Effector memory CD4-positive, alpha-beta T cell (primary cell): ENCODE data around the gene DDI2.

Source experiments
- DNase-seq, 3 donors: peaks; one replicate each; pipeline ENCODE4 v3.0.0-alpha.2; 2020
- H3K27ac ChIP-seq: 2 replicates; pipeline ENCODE4 v1.7.0; 2013; ENCODE audit warnings: mild to moderate bottlenecking, low read length, moderate library complexity; ENCODE audit not compliant: insufficient read depth, poor library complexity, severe bottlenecking
- H3K27me3 ChIP-seq: replicated peaks from 2 replicates; pipeline ENCODE4 v1.7.0; 2013; ENCODE audit warnings: mild to moderate bottlenecking, low read length; ENCODE audit not compliant: insufficient read depth, control insufficient read depth, poor library complexity, severe bottlenecking
- H3K36me3 ChIP-seq: 2 replicates; pipeline ENCODE4 v1.7.0; 2013; ENCODE audit warnings: mild to moderate bottlenecking, low read length, moderate library complexity; ENCODE audit not compliant: control insufficient read depth, insufficient read depth
- H3K4me1 ChIP-seq: 2 replicates; pipeline ENCODE4 v1.7.0; 2013; ENCODE audit warnings: low read length, mild to moderate bottlenecking; ENCODE audit not compliant: control insufficient read depth, insufficient read depth, poor library complexity, severe bottlenecking
- H3K4me3 ChIP-seq: 2 replicates; pipeline ENCODE4 v1.7.0; 2013; ENCODE audit warnings: low read length, low read depth, mild to moderate bottlenecking; ENCODE audit not compliant: insufficient read depth, poor library complexity, severe bottlenecking
- H3K9me3 ChIP-seq: 2 replicates; pipeline ENCODE4 v1.7.0; 2013; ENCODE audit warnings: mild to moderate bottlenecking, low read length, moderate library complexity; ENCODE audit not compliant: control insufficient read depth

DDI2 gene

DNA sequence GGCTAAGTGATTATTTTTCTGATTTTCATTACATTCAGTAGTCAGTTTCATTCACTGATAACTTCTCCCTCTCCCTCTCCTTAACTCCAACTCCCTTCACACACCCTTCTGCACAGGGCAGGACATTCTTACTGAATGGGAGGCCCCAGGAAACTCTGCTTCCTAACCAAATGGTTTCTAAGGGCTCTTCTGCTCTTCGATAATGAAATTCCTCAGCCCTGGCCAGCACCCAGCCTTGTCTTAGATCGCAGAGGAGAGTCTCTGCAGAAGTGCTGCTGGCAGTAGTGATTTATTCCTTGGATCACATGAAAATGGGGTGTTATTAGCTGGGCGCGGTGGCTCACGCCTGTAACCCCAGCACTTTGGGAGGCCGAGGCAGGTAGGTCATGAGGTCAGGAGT is 83.2 kb downstream of the DDI2 start:
- DNase-seq = no peak
- no peak overlapping the region for H3K4me3 ChIP-seq
- H3K4me1 ChIP-seq = peaks cover 19% of the 10 kb centered on the region
- no peaks in the 10 kb centered on the region for H3K27me3 ChIP-seq
- H3K9me3 ChIP-seq = no peaks in the 10 kb centered on the region
- H3K36me3 ChIP-seq = peaks cover 3% of the 10 kb centered on the region
- H3K27ac ChIP-seq = no peak overlapping the region

DNA sequence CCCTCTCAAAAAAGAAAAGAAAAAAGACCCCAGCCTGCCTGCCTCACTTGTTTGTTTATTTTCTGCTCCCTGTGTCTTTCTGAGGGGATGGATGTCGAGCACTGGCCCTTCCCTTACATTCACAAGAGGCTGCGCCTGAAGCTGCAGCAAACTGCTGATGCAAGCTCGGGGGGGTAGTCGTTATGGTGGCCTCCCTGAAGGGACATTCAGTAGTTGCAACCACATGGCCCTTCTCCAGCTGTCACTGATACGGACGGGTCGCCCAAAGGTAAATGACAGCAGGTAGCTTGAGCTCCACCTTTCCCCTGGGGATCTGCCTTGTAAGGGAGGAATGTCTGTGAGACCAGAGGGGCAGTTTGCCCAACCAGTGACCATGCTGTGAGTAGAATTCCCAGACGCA is 84.5 kb downstream of the DDI2 start:
- Histone ChIP-seq H3K27ac (no peak overlapping the region), H3K4me1 (peaks cover 11% of the 10 kb centered on the region), H3K36me3 (peaks cover 3% of the 10 kb centered on the region), H3K4me3 (no peak overlapping the region), H3K9me3 (no peaks in the 10 kb centered on the region), H3K27me3 (no peaks in the 10 kb centered on the region)
- DNase-seq = no peak

DNA sequence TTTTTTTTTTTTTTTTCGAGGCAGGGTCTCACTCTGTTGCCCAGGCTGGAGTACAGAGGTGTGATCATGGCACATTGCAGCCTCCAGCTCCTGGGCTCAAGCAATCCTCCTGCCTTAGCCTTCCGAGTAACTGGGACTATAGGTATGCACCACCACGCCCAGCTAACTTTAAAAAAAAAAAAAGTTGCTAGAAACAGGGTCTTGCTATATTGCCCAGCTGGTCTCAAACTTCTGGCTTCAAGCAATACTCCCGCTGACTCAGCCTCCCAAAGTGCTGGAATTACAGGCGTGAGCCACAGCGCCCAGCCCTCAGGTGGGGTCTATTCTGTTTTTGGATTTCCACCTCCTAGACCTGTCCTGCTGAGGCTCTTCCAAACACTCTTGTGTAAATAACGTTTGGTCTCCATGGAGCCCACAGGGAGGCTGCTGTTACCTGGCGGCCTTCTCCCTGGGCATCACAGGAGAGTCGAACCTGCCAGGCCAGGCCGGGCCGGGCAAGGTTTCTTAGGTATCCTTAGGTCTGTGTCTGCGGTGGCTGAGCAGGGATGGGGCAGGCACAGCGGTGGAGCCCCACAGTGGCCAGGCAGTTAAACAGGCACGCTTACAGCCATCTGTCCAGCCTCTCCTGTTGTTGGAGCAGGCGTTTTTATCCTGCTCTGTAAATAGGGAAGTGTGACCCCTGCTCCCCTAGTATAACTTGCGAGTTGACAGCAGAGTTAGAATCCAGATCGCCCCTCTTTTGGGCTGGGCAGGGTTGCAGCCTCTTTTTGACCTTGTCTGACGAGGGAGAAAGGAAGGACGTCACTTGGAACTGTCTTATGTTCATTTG is 85.7 kb downstream of the DDI2 start:
- no peaks in the 10 kb centered on the region for H3K9me3 ChIP-seq
- no peak overlapping the region for H3K27ac ChIP-seq
- DNase-seq = no peak
- H3K4me3 ChIP-seq = no peak overlapping the region
- H3K36me3 ChIP-seq = peaks cover 3% of the 10 kb centered on the region
- H3K4me1 ChIP-seq = no peaks in the 10 kb centered on the region
- no peaks in the 10 kb centered on the region for H3K27me3 ChIP-seq

DNA sequence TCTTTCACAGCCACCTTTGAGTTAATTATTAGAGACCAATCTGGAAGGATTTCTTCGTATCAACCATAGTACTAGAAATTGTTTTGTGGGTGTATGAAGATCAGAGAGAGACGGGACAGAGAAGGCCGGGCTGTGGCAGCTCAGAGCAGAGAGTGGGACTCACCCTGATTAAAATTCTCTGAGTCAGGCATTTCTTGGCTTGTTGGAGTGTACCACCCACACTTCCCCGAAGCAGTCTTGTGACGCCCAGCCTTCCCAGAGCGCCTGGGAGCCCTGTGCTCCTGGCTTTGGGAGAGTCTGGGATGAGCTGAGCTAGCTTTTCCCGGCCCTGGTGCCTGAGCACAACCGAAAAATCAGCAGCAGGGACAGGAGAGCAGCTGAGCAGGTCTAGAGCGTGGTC is 86.3 kb downstream of the DDI2 start:
- H3K4me1 ChIP-seq = no peaks in the 10 kb centered on the region
- H3K36me3 ChIP-seq = peaks cover 3% of the 10 kb centered on the region
- no peak for DNase-seq
- no peak overlapping the region for H3K4me3 ChIP-seq
- no peaks in the 10 kb centered on the region for H3K27me3 ChIP-seq
- no peak overlapping the region for H3K27ac ChIP-seq
- no peaks in the 10 kb centered on the region for H3K9me3 ChIP-seq

GRCh38 chr1:15704526-15705183 is 87.4 kb downstream of the DDI2 start:
- peaks cover 3% of the 10 kb centered on the region for H3K36me3 ChIP-seq
- H3K27ac ChIP-seq = no peak overlapping the region
- no peaks in the 10 kb centered on the region for H3K9me3 ChIP-seq
- H3K4me3 ChIP-seq = no peak overlapping the region
- H3K4me1 ChIP-seq = no peaks in the 10 kb centered on the region
- no peaks in the 10 kb centered on the region for H3K27me3 ChIP-seq
- DNase-seq = no peak

- H3K4me3 ChIP-seq = no peak overlapping the region
- no peaks in the 10 kb centered on the region for H3K9me3 ChIP-seq
- no peak for DNase-seq
- no peaks in the 10 kb centered on the region for H3K4me1 ChIP-seq
- no peaks in the 10 kb centered on the region for H3K27me3 ChIP-seq
- peaks cover 3% of the 10 kb centered on the region for H3K36me3 ChIP-seq
- H3K27ac ChIP-seq = no peak overlapping the region
Measured at GRCh38 chr1:15705184-15705566, 87.9 kb downstream of the DDI2 start.

DNA sequence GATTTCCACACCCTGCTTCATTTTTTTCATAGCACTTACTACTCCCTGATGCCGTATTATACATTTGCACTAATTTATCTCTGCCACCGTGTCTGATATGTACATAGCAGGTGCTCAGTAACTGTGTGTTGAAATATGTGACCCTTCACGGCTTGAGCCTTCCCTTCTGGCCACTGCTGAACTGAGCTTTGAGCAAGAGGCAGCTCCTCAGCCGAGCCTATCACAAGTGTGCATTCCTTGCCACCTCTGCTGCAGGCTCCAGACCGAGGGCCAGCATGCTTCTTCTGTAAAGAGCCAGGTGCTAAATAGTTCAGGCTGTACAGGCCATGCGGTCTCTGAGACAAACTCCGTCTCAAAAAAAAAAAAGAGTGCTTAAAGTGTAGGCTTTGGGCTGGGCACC is 89.5 kb downstream of the DDI2 start:
- no peaks in the 10 kb centered on the region for H3K4me1 ChIP-seq
- no peak overlapping the region for H3K4me3 ChIP-seq
- H3K27me3 ChIP-seq = no peaks in the 10 kb centered on the region
- H3K9me3 ChIP-seq = no peaks in the 10 kb centered on the region
- DNase-seq = no peak
- peaks cover 3% of the 10 kb centered on the region for H3K36me3 ChIP-seq
- H3K27ac ChIP-seq = no peak overlapping the region

GRCh38 chr1:15707239-15707925 is 90.1 kb downstream of the DDI2 start:
- Histone ChIP-seq H3K4me1 (no peaks in the 10 kb centered on the region), H3K4me3 (no peak overlapping the region), H3K36me3 (peaks cover 3% of the 10 kb centered on the region), H3K27me3 (no peaks in the 10 kb centered on the region), H3K9me3 (no peaks in the 10 kb centered on the region), H3K27ac (no peak overlapping the region)
- no peak for DNase-seq

DNA sequence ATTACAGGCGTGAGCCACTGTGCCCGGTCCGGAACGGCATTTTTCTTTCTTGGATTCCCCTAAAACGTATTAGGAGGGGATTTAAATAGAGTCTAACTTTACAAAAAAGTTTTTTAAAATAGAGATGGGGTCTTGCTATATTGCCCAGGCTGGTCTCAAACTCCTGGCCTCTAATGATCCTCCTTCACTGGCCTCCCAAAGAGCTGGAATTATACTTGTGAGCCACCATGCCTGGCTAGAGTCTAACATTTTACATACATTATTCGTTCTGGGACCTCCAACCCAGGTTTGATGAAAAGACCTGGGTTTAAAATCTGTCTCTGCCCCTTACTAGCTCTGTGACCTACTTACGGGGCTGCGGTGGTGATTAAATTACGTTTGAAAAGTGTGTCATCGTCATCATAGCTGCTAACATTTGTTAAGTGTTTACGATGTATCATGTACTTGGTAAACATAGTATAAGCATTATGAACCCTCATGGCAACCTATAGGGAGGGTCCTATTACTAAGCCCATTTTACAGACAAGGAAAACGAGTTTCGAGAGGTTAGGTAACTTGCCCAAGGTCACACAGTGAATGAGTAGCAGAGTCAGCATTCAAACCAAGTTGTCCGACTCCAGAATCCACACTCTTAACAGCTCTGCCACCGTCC is 91.4 kb downstream of the DDI2 start:
- no peak for DNase-seq
- no peaks in the 10 kb centered on the region for H3K4me1 ChIP-seq
- no peaks in the 10 kb centered on the region for H3K9me3 ChIP-seq
- H3K27ac ChIP-seq = no peak overlapping the region
- H3K36me3 ChIP-seq = peaks cover 3% of the 10 kb centered on the region
- H3K27me3 ChIP-seq = no peaks in the 10 kb centered on the region
- no peak overlapping the region for H3K4me3 ChIP-seq
